SK-N-MC (cell line): Measurements from ENCODE around the gene UCHL5.

Source experiments
- DNase-seq: peaks from one replicate; pipeline ENCODE4 v3.0.0-alpha.2; 2011; ENCODE audit warnings: low read depth, low spot score
- H3K27ac ChIP-seq: fragments of 200-600 bp; sonication (generic); 2 replicates; pipeline ENCODE4 v1.5.1; 2016; ENCODE audit warnings: mixed run types
- H3K36me3 ChIP-seq: fragments of 200-600 bp; sonication (generic); 2 replicates; pipeline ENCODE4 v1.6.1; 2017; ENCODE audit warnings: antibody characterized with exemption, low read length, mixed read lengths; ENCODE audit not compliant: insufficient read depth
- H3K4me3 ChIP-seq: fragments of 200-600 bp; sonication (generic); 2 replicates; pipeline ENCODE4 v1.5.1; 2016
- H3K9ac ChIP-seq: fragments of 200-600 bp; sonication (generic); 2 replicates; pipeline ENCODE4 v1.8.0; 2017; ENCODE audit warnings: mixed run types, mixed read lengths; ENCODE audit not compliant: insufficient read length
- H3K9me3 ChIP-seq: fragments of 200-600 bp; sonication (generic); 2 replicates; pipeline ENCODE4 v1.6.1; 2017; ENCODE audit warnings: low read depth, mild to moderate bottlenecking, antibody characterized with exemption, low read length, moderate library complexity, mixed read lengths
- EZH2 ChIP-seq: fragments of 200-600 bp; sonication (generic); IDR thresholded peaks from one replicate; pipeline ENCODE4 v1.6.1; 2017; ENCODE audit warnings: antibody characterized with exemption
- FOXP2 ChIP-seq: optimal IDR thresholded peaks from 2 replicates; pipeline ENCODE3; 2011; ENCODE audit warnings: mild to moderate bottlenecking, moderate library complexity; ENCODE audit not compliant: insufficient read depth; ENCODE audit errors: extremely low read length, control extremely low read depth
- POLR2AphosphoS5 ChIP-seq: IDR thresholded peaks from 2 replicates; pipeline ENCODE4 v1.6.1; 2012; ENCODE audit warnings: mild to moderate bottlenecking, low read depth, low read length, borderline replicate concordance

UCHL5 gene

GRCh38 chr1:193094112-193094511 is 35.0 kb upstream of the UCHL5 start:
- H3K9me3 ChIP-seq = no peaks in the 10 kb centered on the region
- no peak overlapping the region for H3K27ac ChIP-seq
- H3K4me3 ChIP-seq = no peak overlapping the region
- TF ChIP-seq POLR2AphosphoS5 (no peak), EZH2 (no peak), FOXP2 (no peak)
- DNase-seq = no peak
- no peak overlapping the region for H3K9ac ChIP-seq
- peaks cover 33% of the 10 kb centered on the region for H3K36me3 ChIP-seq

- TF ChIP-seq FOXP2 (no peak), EZH2 (no peak), POLR2AphosphoS5 (no peak)
- Histone ChIP-seq H3K27ac (peak overlapping the region; percentile 29; the same call in 1 of the 2 replicates), H3K36me3 (peaks cover 45% of the 10 kb centered on the region), H3K9me3 (no peaks in the 10 kb centered on the region), H3K9ac (no peak overlapping the region), H3K4me3 (no peak overlapping the region)
- no peak for DNase-seq
Observed at GRCh38 chr1:193090865-193091264, 31.7 kb upstream of the UCHL5 start.

GRCh38 chr1:193087893-193088292 is 28.7 kb upstream of the UCHL5 start:
- TF ChIP-seq FOXP2 = no peak
- Histone ChIP-seq H3K27ac (0 out of 2 replicates have a peak overlapping the region, but pooled peaks have one; percentile 12), H3K9ac (no peak overlapping the region), H3K9me3 (no peaks in the 10 kb centered on the region), H3K4me3 (no peak overlapping the region), H3K36me3 (peaks cover 61% of the 10 kb centered on the region)
- no peak for DNase-seq

GRCh38 chr1:193086342-193086741 is 27.2 kb upstream of the UCHL5 start:
- Histone ChIP-seq H3K9ac (no peak overlapping the region), H3K36me3 (peaks cover 75% of the 10 kb centered on the region), H3K27ac (no peak overlapping the region), H3K9me3 (no peaks in the 10 kb centered on the region), H3K4me3 (no peak overlapping the region)
- TF ChIP-seq EZH2 = no peak
- TF ChIP-seq POLR2AphosphoS5 = no peak
- TF ChIP-seq FOXP2 = no peak
- no peak for DNase-seq

- Histone ChIP-seq H3K27ac (no peak overlapping the region; the same call in 1 of the 2 replicates), H3K9me3 (no peaks in the 10 kb centered on the region), H3K36me3 (peaks cover 76% of the 10 kb centered on the region), H3K4me3 (no peak overlapping the region), H3K9ac (no peak overlapping the region)
- TF ChIP-seq POLR2AphosphoS5 = no peak
- TF ChIP-seq FOXP2 = no peak
- TF ChIP-seq EZH2 = no peak
- no peak for DNase-seq
Observed at GRCh38 chr1:193085263-193085662, 26.1 kb upstream of the UCHL5 start.

GRCh38 chr1:193083365-193084088 is 24.4 kb upstream of the UCHL5 start:
- peaks cover 78% of the 10 kb centered on the region for H3K36me3 ChIP-seq
- no peak overlapping the region for H3K4me3 ChIP-seq
- H3K27ac ChIP-seq = no peak overlapping the region
- peaks cover 3% of the 10 kb centered on the region; the same call in 1 of the 2 replicates for H3K9me3 ChIP-seq
- no peak for DNase-seq
- H3K9ac ChIP-seq = no peak overlapping the region
- no peak for TF ChIP-seq FOXP2
- TF ChIP-seq POLR2AphosphoS5 = no peak
- TF ChIP-seq EZH2 = no peak

- TF ChIP-seq POLR2AphosphoS5 (no peak), FOXP2 (no peak), EZH2 (no peak)
- Histone ChIP-seq H3K36me3 (peaks cover 89% of the 10 kb centered on the region), H3K9ac (no peak overlapping the region), H3K4me3 (no peak overlapping the region), H3K9me3 (peaks cover 23% of the 10 kb centered on the region), H3K27ac (no peak overlapping the region)
- no peak for DNase-seq
Observed at GRCh38 chr1:193079187-193079586, 20.0 kb upstream of the UCHL5 start.

- Histone ChIP-seq H3K27ac (no peak overlapping the region), H3K9ac (no peak overlapping the region), H3K36me3 (peaks cover 83% of the 10 kb centered on the region), H3K9me3 (peaks cover 23% of the 10 kb centered on the region), H3K4me3 (no peak overlapping the region)
- DNase-seq = no peak
- TF ChIP-seq EZH2 (no peak), POLR2AphosphoS5 (no peak), FOXP2 (no peak)
Observed at GRCh38 chr1:193077991-193078390, 18.8 kb upstream of the UCHL5 start.
